Measurements from ENCODE around the gene CCDC27.

DNA sequence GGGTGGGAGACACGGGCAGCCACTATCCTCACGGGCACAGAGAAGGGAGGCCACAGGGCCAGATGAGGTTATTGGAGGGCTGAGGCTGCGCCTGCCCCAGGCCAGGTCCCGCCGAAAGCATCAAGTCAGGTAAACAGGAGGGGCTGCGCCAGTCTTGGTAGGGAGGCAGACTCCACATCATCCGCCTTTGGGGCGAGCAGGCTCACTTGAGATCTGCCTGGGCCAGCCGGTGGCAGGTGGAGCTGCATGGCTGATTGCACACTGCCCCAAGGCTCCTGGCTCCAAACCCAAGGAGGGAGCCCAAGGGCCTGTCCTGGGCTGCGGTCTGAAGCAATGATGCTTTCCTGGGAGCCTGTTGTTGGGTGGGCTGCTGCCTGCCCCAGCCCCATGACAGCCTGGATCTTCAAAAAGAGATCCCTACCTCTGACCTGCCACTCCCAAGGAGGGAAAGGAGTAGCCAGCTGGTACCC lies 24.9 kb downstream of the CCDC27 start:
- TF ChIP-seq ZNF136 (CRISPR knock-in tag; IDR thresholded peaks at IDR 0.05; ENCODE audit: low read depth) (no peak), HDAC2 (CRISPR knock-in tag; IDR thresholded peaks at IDR 0.05) (no peak), PCBP1 (IDR thresholded peaks at IDR 0.05; ENCODE audit: borderline replicate concordance, low read depth, low read length) (no peak)
